Measurements from ENCODE around the gene PDLIM4.

Gene PDLIM4

GRCh38 chr5:132223861-132224260 lies 33.6 kb upstream of the PDLIM4 start:
- Histone ChIP-seq H4K20me1 (peaks cover 0 to 38% (median 0%) of the 10 kb centered on the region in 11 experiments; a peak in 3 of 22 replicates), H3K27ac (no peak overlapping the region), H3K27me3 (peaks cover 0 to 8% (median 0%) of the 10 kb centered on the region in 11 experiments; a peak in 3 of 22 replicates), H3K4me1 (peaks cover 25 to 72% (median 68%) of the 10 kb centered on the region in 10 experiments), H3K4me2 (peak overlapping the region in 10 of 11 experiments; percentile 91 to 100 (median 98); a peak in 17 of 22 replicates), H3K4me3 (no peak overlapping the region), H3K9me3 (replicated peaks in 1 of 11) (no peaks in the 10 kb centered on the region), H3K36me3 (peaks cover 0 to 24% (median 12%) of the 10 kb centered on the region in 11 experiments; a peak in 10 of 22 replicates), H3K9ac (no peak overlapping the region)
- TF ChIP-seq Cebpa-rat (IDR thresholded peaks at IDR 0.05), result no peak

DNA sequence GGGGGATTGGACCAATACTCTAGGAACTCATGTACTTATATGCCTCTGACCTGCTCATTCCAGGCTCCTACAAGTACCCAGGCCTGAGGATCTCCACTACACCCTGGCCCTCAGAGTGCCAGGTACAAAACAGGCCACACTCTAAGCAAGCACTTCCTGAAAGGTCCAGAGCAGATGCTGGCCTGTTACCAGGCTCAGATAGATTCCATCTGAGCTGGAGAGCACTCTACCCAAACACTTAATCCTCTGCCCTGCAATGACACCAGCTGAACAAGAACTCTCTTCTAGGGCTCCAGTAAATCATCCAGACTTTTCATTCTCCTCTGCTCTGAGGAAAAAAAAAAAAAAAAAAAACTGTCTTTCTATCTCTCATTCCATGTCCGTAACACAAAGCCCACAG lies 32.8 kb upstream of the PDLIM4 start:
- H3K4me1 ChIP-seq, result peaks cover 33 to 81% (median 77%) of the 10 kb centered on the region in 10 experiments
- TF ChIP-seq Cebpa-rat (IDR thresholded peaks at IDR 0.05), result no peak
- H3K9me3 ChIP-seq (replicated peaks in 1 of 11), result no peaks in the 10 kb centered on the region
- H3K27ac ChIP-seq, result 0 out of 22 replicates have a peak overlapping the region, but pooled peaks of 1 of the 11 experiments have one; percentile 8
- peaks cover 0 to 37% (median 0%) of the 10 kb centered on the region in 11 experiments; a peak in 3 of 22 replicates for H4K20me1 ChIP-seq
- H3K4me2 ChIP-seq, result peak overlapping the region; percentile 91 to 100 (median 98)
- peaks cover 0 to 16% (median 9%) of the 10 kb centered on the region in 11 experiments; a peak in 8 of 22 replicates for H3K36me3 ChIP-seq
- no peak overlapping the region; a peak in 1 of 20 replicates for H3K4me3 ChIP-seq
- no peak overlapping the region for H3K9ac ChIP-seq
- peaks cover 0 to 8% (median 0%) of the 10 kb centered on the region in 11 experiments; a peak in 3 of 22 replicates for H3K27me3 ChIP-seq

- Histone ChIP-seq H3K4me1 (peaks cover 38 to 87% (median 84%) of the 10 kb centered on the region in 10 experiments), H4K20me1 (peaks cover 0 to 37% (median 0%) of the 10 kb centered on the region in 11 experiments; a peak in 3 of 22 replicates), H3K9ac (peak overlapping the region in 4 of 11 experiments; percentile 0 to 32 (median 13); a peak in 4 of 22 replicates), H3K4me2 (peak overlapping the region; percentile 91 to 100 (median 98)), H3K9me3 (replicated peaks in 1 of 11) (no peaks in the 10 kb centered on the region), H3K27ac (0 out of 22 replicates have a peak overlapping the region, but pooled peaks of 1 of the 11 experiments have one; percentile 8), H3K4me3 (peak overlapping the region in 1 of 10 experiments; percentile 5; a peak in 2 of 20 replicates), H3K36me3 (peaks cover 0 to 9% (median 5%) of the 10 kb centered on the region in 11 experiments; a peak in 7 of 22 replicates), H3K27me3 (peaks cover 0 to 8% (median 0%) of the 10 kb centered on the region in 11 experiments; a peak in 3 of 22 replicates)
- no peak for TF ChIP-seq Cebpa-rat (IDR thresholded peaks at IDR 0.05)
Measured at GRCh38 chr5:132225165-132226032, 32.1 kb upstream of the PDLIM4 start.

GRCh38 chr5:132226516-132227234 lies 30.8 kb upstream of the PDLIM4 start:
- peaks cover 0 to 8% (median 0%) of the 10 kb centered on the region in 11 experiments; a peak in 3 of 22 replicates for H3K27me3 ChIP-seq
- H3K27ac ChIP-seq, result peak overlapping the region in 6 of 11 experiments; percentile 76 to 86 (median 80); a peak in 12 of 22 replicates
- no peaks in the 10 kb centered on the region for H3K36me3 ChIP-seq
- peaks cover 0 to 37% (median 0%) of the 10 kb centered on the region in 11 experiments; a peak in 3 of 22 replicates for H4K20me1 ChIP-seq
- H3K9ac ChIP-seq, result peak overlapping the region; percentile 75 to 88 (median 82); a peak in 21 of 22 replicates
- peak overlapping the region; percentile 71 to 88 (median 80) for H3K4me3 ChIP-seq
- H3K4me2 ChIP-seq, result peak overlapping the region; percentile 91 to 100 (median 98)
- TF ChIP-seq Cebpa-rat (IDR thresholded peaks at IDR 0.05), result no peak
- peaks cover 39 to 100% (median 96%) of the 10 kb centered on the region in 10 experiments for H3K4me1 ChIP-seq
- H3K9me3 ChIP-seq (replicated peaks in 1 of 11), result no peaks in the 10 kb centered on the region

GRCh38 chr5:132227235-132227484 lies 30.3 kb upstream of the PDLIM4 start:
- Histone ChIP-seq H3K27ac (peak overlapping the region; percentile 58 to 86 (median 80); a peak in 21 of 22 replicates), H3K4me2 (peak overlapping the region; percentile 91 to 100 (median 98)), H3K9me3 (replicated peaks in 1 of 11) (no peaks in the 10 kb centered on the region), H4K20me1 (peaks cover 0 to 33% (median 0%) of the 10 kb centered on the region in 11 experiments; a peak in 3 of 22 replicates), H3K4me3 (peak overlapping the region; percentile 71 to 88 (median 80)), H3K4me1 (peaks cover 39 to 97% (median 91%) of the 10 kb centered on the region in 10 experiments), H3K27me3 (peaks cover 0 to 8% (median 0%) of the 10 kb centered on the region in 11 experiments; a peak in 3 of 22 replicates), H3K9ac (peak overlapping the region; percentile 75 to 88 (median 82)), H3K36me3 (no peaks in the 10 kb centered on the region)
- no peak for TF ChIP-seq Cebpa-rat (IDR thresholded peaks at IDR 0.05)

GRCh38 chr5:132227485-132228240 lies 29.8 kb upstream of the PDLIM4 start, which contains the start of gene P4HA2:
TSS of gene P4HA2 (minus strand) at chr5:132227853. CDS start at chr5:132218626, 9,227 bp downstream.
- no peak for TF ChIP-seq Cebpa-rat (IDR thresholded peaks at IDR 0.05)
- no peaks in the 10 kb centered on the region for H3K36me3 ChIP-seq
- peak within 1 kb of the TSS; percentile 58 to 86 (median 81) for H3K27ac ChIP-seq
- H4K20me1 ChIP-seq, result peaks cover 0 to 29% (median 0%) of the 10 kb centered on the region in 11 experiments; a peak in 2 of 22 replicates
- H3K4me1 ChIP-seq, result peaks cover 39 to 97% (median 87%) of the 10 kb centered on the region in 10 experiments
- H3K4me3 ChIP-seq, result peak within 1 kb of the TSS; percentile 71 to 88 (median 80)
- no peaks in the 10 kb centered on the region for H3K9me3 ChIP-seq (replicated peaks in 1 of 11)
- peak within 1 kb of the TSS; percentile 75 to 88 (median 82) for H3K9ac ChIP-seq
- H3K4me2 ChIP-seq, result peak within 1 kb of the TSS; percentile 91 to 100 (median 98)
- H3K27me3 ChIP-seq, result peaks cover 0 to 8% (median 0%) of the 10 kb centered on the region in 11 experiments; a peak in 3 of 22 replicates

DNA sequence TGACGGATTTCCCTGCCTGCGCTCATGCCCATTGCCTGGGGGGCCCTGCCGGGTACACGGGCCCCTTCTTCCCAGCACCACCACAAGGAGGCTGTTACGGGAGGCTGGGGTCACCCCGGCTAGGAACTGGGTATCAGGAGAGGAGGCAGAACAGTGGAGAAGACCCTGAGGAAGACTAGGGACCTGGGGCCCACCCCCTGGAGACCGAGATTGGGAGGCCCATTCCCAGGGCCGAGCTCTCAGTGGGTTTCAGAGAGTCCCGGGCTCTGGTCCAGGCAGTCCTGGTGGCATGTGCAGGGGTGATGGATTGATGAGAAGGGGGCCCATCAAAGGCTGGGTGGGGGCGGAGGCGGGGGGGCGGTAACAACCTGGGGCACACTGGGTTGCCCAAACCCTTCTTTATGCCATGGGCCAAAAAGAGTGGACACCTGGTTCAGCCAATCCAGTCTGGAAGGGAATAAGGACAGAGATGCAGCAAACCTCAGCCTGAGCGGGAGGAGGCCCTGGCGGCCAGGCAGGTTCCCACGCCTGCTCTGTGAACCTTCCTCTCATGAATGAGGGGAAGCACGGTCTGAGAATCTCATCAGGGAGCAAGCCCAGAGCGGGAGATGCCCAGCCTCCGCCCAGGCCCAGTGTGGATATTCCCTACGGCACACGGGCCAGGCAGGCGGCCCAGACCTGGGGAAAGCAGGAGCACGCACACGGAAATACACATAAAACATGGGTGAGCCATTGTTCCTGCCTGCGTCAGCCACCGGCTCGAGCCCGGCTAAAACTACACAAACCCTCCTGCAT lies 29.1 kb upstream of the PDLIM4 start:
- Histone ChIP-seq H3K27me3 (peaks cover 0 to 8% (median 0%) of the 10 kb centered on the region in 11 experiments; a peak in 3 of 22 replicates), H3K36me3 (no peaks in the 10 kb centered on the region), H4K20me1 (peaks cover 0 to 24% (median 0%) of the 10 kb centered on the region in 11 experiments; a peak in 2 of 22 replicates), H3K9ac (peak overlapping the region; percentile 75 to 88 (median 82)), H3K4me1 (peaks cover 39 to 89% (median 80%) of the 10 kb centered on the region in 10 experiments), H3K9me3 (replicated peaks in 1 of 11) (no peaks in the 10 kb centered on the region), H3K4me2 (peak overlapping the region; percentile 91 to 100 (median 98)), H3K27ac (peak overlapping the region; percentile 58 to 86 (median 81); a peak in 21 of 22 replicates), H3K4me3 (peak overlapping the region; percentile 71 to 88 (median 80))
- TF ChIP-seq Cebpa-rat (IDR thresholded peaks at IDR 0.05), result no peak
